Uterus (tissue), 4 donors: ENCODE measurements around the gene ABHD8. TPM values are rescaled to one million over a fixed set of nuclear protein-coding genes. Genes with fewer than 3 reads are reported as not detected.
"Not testable (repeated sequence)": the region's sequence is repeated elsewhere in the genome, so short reads cannot be mapped to it uniquely, and the experiment has no call there.

Experiments
- DNase-seq, 2 donors: peaks; one replicate each; pipeline ENCODE4 v3.0.0-alpha.2; 2019 to 2020
- H3K27ac ChIP-seq, 2 donors: fragments of 200-600 bp; sonication (generic); 1 replicate in 1 of 2; 2 replicates in 1 of 2; pipeline ENCODE4 v1.5.1; 2016 to 2018
- H3K27me3 ChIP-seq, 2 donors: fragments of 200-600 bp; sonication (generic); one replicate each; pipeline ENCODE4 v1.5.1; 2018 to 2019; ENCODE audit warnings: control low read depth in 1 of 2
- H3K36me3 ChIP-seq, 2 donors: fragments of 200-600 bp; sonication (generic); one replicate each; pipeline ENCODE4 v1.5.1; 2019; ENCODE audit warnings: control low read depth in 1 of 2
- H3K4me1 ChIP-seq, 2 donors: fragments of 200-600 bp; sonication (generic); one replicate each; pipeline ENCODE4 v1.5.1; 2018 to 2019; ENCODE audit warnings: control low read depth in 1 of 2
- H3K4me3 ChIP-seq, 2 donors: fragments of 200-600 bp; sonication (generic); 1 replicate in 1 of 2; 2 replicates in 1 of 2; pipeline ENCODE4 v1.5.1; 2018 to 2019; ENCODE audit warnings: mild to moderate bottlenecking in 1 of 2
- H3K9me3 ChIP-seq, 2 donors: fragments of 200-600 bp; sonication (generic); one replicate each; pipeline ENCODE4 v1.5.1; 2019; ENCODE audit warnings: control low read depth in 1 of 2
- POLR2A ChIP-seq, 2 donors: fragments of 450-650 bp; IDR thresholded peaks; one replicate each; pipeline ENCODE4 v1.6.1; 2016; ENCODE audit warnings: antibody characterized with exemption in 2 of 2, mild to moderate bottlenecking in 1 of 2, moderate library complexity in 1 of 2
- intact Hi-C: fragments of 100-400 bp; cut with DNase I; formaldehyde crosslinking; loops from one replicate; pipeline ENCODE4 v1.15.1; 2023; ENCODE audit warnings: low total_unique reads
- total RNA-seq, 4 donors: library from RNA; depleted of rRNA in 3 of 4; stranded (reverse); fragments of >200 nt in 3 of 4; gene quantifications; one replicate each; pipeline versions ENCODE4 v1.1.0 to v1.2.4, GENCODE V29; 2014 to 2023
- TF ChIP-seq, protein P1 (sequence below), 4 experiments: fragments of 200-600 bp in 2 of 4; fragments of 450-650 bp in 2 of 4; sonication (generic) in 2 of 4; IDR thresholded peaks; one replicate each; pipeline ENCODE4 v1.5.1; 2016 to 2019; ENCODE audit warnings: antibody characterized with exemption in 4 of 4, mild to moderate bottlenecking in 2 of 4, moderate library complexity in 1 of 4
- donor health status: DM: yes; HTN: yes; CAD: no.

ABHD8 gene
- total RNA-seq, 4 donors from 2014 or later, result 9.0 to 115 (median 19.2) TPM

DNA sequence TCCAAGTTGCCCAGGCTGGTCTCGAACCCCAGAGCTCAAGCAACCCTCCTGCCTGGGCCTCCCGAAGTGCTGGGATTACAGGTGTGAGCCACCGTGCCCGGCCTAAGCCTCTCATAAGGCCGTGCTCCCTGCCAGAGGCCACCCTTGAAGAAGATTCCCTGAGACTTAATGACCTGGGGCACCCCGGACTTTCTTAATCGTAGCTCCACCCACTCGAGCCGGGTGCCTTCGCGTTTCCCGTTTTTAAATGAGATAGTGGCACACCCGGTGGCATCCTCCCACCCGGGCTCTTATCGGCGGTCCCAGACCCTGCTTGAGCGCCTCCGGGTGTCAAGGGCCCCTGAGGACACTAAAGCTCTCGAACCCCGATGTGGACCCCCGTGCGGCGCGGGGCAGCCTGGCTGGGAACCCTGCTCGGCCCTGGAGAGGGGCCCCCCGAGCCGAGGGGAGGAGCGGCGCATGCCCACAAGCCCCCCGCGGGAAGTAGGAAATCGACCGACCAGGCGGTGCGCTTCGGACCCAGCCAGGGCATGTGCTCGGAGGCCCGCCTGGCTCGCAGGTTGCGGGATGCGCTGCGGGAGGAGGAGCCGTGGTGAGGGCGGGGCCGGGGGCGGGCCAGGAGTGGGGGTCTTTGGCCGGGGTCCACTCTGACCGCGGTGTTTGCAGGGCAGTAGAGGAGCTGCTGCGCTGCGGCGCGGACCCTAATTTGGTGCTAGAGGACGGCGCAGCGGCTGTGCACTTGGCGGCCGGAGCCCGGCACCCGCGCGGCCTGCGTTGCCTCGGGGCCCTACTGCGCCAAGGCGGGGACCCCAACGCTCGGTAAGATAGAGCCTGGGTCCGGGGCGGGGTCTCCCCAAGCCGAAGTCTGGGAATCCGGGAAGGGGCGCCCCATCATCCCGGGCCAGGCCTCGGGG, 21.6 kb downstream of the ABHD8 start, which contains the start of gene ANKLE1:
TSS of gene ANKLE1 (plus strand) at position 511 of the 914 bp plus-strand sequence. CDS start at position 531, 20 bp downstream.
- TF ChIP-seq POLR2A (IDR thresholded peaks at IDR 0.05), result no peak
- TF ChIP-seq, protein P1, sequence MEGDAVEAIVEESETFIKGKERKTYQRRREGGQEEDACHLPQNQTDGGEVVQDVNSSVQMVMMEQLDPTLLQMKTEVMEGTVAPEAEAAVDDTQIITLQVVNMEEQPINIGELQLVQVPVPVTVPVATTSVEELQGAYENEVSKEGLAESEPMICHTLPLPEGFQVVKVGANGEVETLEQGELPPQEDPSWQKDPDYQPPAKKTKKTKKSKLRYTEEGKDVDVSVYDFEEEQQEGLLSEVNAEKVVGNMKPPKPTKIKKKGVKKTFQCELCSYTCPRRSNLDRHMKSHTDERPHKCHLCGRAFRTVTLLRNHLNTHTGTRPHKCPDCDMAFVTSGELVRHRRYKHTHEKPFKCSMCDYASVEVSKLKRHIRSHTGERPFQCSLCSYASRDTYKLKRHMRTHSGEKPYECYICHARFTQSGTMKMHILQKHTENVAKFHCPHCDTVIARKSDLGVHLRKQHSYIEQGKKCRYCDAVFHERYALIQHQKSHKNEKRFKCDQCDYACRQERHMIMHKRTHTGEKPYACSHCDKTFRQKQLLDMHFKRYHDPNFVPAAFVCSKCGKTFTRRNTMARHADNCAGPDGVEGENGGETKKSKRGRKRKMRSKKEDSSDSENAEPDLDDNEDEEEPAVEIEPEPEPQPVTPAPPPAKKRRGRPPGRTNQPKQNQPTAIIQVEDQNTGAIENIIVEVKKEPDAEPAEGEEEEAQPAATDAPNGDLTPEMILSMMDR (IDR thresholded peaks at IDR 0.05), result no peak
- intact Hi-C loops, result no loop called here
- Histone ChIP-seq H3K27ac (no peak within 1 kb of the TSS), H3K4me3 (no peak within 1 kb of the TSS), H3K4me1 (peaks cover 0 to 13% of the 10 kb centered on the region in 2 donors), H3K36me3 (no peaks in the 10 kb centered on the region), H3K9me3 (no peaks in the 10 kb centered on the region), H3K27me3 (peaks cover 5 to 12% of the 10 kb centered on the region in 2 donors)
- no peak for DNase-seq

DNA sequence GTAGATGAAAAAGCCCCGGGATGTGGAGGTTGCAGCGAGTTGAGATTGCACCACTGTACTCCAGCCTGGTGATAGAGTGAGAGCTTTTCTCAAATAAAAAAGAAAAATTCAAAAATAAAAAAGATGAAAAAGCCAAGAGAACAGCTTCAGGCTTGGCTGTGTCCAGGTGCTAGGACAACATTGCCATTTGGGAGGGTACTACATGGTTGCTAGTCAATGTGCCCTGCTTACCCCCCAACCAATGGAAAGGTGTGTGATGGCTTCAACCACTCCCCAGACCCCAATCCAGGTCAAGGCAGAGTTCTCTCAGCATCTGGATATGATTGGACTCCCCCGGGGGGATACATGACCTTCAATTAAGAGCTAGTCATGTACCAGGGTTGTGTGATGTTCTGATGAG, 23.8 kb downstream of the ABHD8 start:
- TF ChIP-seq POLR2A (IDR thresholded peaks at IDR 0.05), result no peak
- TF ChIP-seq, protein P1 (IDR thresholded peaks at IDR 0.05), result no peak
- no peak overlapping the region for H3K27ac ChIP-seq
- peaks cover 5 to 12% of the 10 kb centered on the region in 2 donors for H3K27me3 ChIP-seq
- intact Hi-C loops, result loop anchor here (10.0 kb wide), 1 partner anchor 205 kb away; the partner anchor contains the start of genes HAUS8 and MYO9B
- no peaks in the 10 kb centered on the region for H3K9me3 ChIP-seq
- H3K36me3 ChIP-seq, result no peaks in the 10 kb centered on the region
- no peak for DNase-seq
- no peak overlapping the region for H3K4me3 ChIP-seq
- H3K4me1 ChIP-seq, result peaks cover 0 to 13% of the 10 kb centered on the region in 2 donors

DNA sequence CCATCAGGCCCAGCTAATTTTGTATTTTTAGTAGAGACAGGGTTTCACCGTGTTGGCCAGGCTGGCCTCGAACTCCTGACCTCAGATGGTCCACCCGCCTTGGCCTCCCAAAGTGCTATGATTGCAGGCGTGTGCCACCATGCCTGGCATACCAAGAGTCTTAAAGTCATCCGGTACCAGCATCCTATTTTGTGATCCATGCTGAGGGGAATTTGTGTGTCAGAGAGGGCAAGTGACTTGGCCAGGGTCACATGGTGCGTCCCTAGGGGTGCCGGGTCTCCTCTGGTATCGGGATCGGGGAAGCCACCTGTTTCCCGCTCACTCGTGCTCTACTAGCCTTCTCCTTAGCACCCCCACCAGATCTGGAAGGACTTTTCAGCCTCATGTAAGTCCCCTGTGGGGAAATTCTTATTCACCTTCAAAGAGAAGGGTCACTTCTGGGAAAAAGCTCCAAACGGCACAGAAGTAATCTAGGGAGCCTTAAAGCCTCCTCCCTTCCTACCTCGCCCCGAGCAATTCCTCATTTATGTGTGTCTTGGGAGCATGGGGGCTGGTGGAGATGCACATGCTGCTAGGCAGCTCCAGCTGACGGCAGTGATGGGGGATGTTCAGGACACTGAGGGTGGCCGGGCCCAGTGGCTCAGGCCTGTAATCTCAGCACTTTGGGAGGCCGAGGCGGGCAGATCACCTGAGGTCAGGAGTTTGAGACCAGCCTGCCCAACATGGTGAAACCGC, 27.6 kb downstream of the ABHD8 start:
- Histone ChIP-seq H3K27me3 (no peaks in the 10 kb centered on the region), H3K27ac (no peak overlapping the region), H3K4me3 (no peak overlapping the region), H3K36me3 (no peaks in the 10 kb centered on the region), H3K4me1 (no peaks in the 10 kb centered on the region), H3K9me3 (no peaks in the 10 kb centered on the region)
- no peak for DNase-seq
- TF ChIP-seq POLR2A (IDR thresholded peaks at IDR 0.05), result no peak
- TF ChIP-seq, protein P1 (IDR thresholded peaks at IDR 0.05), result no peak
- intact Hi-C loops, result loop anchor here (10.0 kb wide), 1 partner anchor 201 kb away; the partner anchor contains the start of genes HAUS8 and MYO9B

DNA sequence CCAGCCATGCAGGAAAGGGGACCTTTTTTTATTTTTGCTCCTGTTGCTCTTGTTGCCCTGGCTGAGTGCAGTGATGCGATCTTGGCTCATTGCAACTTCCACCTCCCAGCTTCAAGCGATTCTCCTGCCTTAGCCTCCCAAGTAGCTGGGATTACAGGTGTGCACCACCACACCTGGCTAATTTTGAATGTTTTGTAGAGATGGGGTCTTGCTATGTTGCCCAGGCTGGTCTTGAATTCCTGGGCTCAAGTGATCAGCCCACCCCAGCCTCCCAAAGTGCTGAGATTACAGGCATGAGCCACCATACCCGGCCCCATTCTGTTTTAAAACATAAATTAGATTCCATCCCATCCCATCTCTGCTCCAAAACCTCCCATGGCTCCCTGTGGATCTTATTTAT, 28.3 kb downstream of the ABHD8 start:
- H3K27me3 ChIP-seq, H3K27ac ChIP-seq, H3K9me3 ChIP-seq, DNase-seq, H3K36me3 ChIP-seq, H3K4me1 ChIP-seq, H3K4me3 ChIP-seq: not testable (repeated sequence)
- intact Hi-C loops, result loop anchor here (10.0 kb wide), 1 partner anchor 200 kb away; the partner anchor contains the start of genes HAUS8 and MYO9B

DNA sequence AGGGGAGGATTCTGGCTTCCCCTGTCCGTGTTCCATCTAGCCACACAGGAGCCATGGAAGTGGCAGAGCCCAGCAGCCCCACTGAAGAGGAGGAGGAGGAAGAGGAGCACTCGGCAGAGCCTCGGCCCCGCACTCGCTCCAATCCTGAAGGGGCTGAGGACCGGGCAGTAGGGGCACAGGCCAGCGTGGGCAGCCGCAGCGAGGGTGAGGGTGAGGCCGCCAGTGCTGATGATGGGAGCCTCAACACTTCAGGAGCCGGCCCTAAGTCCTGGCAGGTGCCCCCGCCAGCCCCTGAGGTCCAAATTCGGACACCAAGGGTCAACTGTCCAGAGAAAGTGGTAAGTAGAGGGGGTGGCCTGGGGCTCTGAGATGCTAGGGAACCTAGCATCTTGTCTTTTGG, 34.5 kb downstream of the ABHD8 start:
- no peak for DNase-seq
- H3K36me3 ChIP-seq, result no peaks in the 10 kb centered on the region
- H3K27ac ChIP-seq, result no peak overlapping the region
- H3K9me3 ChIP-seq, result no peaks in the 10 kb centered on the region
- H3K4me1 ChIP-seq, result peaks cover 0 to 6% of the 10 kb centered on the region in 2 donors
- TF ChIP-seq, protein P1 (IDR thresholded peaks at IDR 0.05), result no peak
- no peak for TF ChIP-seq POLR2A (IDR thresholded peaks at IDR 0.05)
- H3K27me3 ChIP-seq, result no peaks in the 10 kb centered on the region
- intact Hi-C loops, result no loop called here
- H3K4me3 ChIP-seq, result no peak overlapping the region
